Gastroesophageal sphincter (tissue), 3 donors: Measurements from ENCODE around the gene ZNF143.

ENCODE experiments used
- EP300 ChIP-seq: sonication (generic); formaldehyde crosslinking; IDR thresholded peaks from one replicate; pipeline ENCODE4 v1.6.1; 2017; ENCODE audit warnings: antibody characterized with exemption, mild to moderate bottlenecking
- POLR2A ChIP-seq, 2 donors: fragments of 450-650 bp; IDR thresholded peaks; one replicate each; pipeline ENCODE4 v1.6.1; 2017; ENCODE audit warnings: antibody characterized with exemption in 2 of 2, mild to moderate bottlenecking in 2 of 2, moderate library complexity in 1 of 2
- TF ChIP-seq, protein P1 (sequence below), 4 experiments: fragments of 200-600 bp in 2 of 4; fragments of 450-650 bp in 2 of 4; sonication (generic) in 1 of 4; IDR thresholded peaks; one replicate each; pipeline ENCODE4 v1.5.1; 2017 to 2019; ENCODE audit warnings: antibody characterized with exemption in 4 of 4, mild to moderate bottlenecking in 2 of 4, moderate library complexity in 2 of 4

DNA sequence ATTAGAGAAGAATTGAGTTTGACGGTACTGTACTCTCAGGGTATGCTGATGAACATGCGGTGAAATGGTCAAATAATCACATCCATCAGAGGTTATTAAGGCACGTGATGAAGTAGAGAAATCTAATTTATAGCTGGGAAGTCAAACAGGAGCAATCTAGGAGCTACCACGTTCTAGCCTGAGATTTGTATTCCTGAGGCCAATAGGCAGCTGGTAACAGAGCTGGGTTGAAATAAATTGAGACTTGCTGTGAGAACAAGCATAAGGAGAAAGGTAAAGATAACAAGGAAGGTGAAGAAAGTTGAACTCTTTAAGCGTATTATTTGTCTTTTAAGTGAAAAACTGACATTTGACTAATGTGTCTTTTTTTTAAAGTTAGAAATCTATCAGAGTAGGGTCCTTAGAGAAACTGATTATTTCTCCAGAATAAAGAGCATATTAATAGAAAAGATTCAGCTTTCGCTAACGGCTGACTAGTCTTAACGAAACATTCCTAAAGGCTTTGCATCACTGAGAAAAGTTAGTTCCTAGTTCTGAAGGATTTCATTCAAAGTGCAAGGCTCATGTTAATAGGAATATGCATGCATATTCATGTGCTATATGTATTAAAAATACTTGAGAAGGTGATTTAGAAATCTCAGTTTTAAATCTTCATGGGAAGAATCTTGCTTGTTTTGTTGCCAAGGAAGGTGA lies 107.5 kb downstream of the ZNF143 start:
- TF ChIP-seq, protein P1, sequence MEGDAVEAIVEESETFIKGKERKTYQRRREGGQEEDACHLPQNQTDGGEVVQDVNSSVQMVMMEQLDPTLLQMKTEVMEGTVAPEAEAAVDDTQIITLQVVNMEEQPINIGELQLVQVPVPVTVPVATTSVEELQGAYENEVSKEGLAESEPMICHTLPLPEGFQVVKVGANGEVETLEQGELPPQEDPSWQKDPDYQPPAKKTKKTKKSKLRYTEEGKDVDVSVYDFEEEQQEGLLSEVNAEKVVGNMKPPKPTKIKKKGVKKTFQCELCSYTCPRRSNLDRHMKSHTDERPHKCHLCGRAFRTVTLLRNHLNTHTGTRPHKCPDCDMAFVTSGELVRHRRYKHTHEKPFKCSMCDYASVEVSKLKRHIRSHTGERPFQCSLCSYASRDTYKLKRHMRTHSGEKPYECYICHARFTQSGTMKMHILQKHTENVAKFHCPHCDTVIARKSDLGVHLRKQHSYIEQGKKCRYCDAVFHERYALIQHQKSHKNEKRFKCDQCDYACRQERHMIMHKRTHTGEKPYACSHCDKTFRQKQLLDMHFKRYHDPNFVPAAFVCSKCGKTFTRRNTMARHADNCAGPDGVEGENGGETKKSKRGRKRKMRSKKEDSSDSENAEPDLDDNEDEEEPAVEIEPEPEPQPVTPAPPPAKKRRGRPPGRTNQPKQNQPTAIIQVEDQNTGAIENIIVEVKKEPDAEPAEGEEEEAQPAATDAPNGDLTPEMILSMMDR (IDR thresholded peaks at IDR 0.05) = no peak
- TF ChIP-seq POLR2A (IDR thresholded peaks at IDR 0.05) (no peak), EP300 (no peak)
